ENCODE measurements around the gene TWSG1. TPM values are rescaled to one million over a fixed set of nuclear protein-coding genes. Genes with fewer than 3 reads are reported as not detected.
A peak's percentile ranks its signal among the peaks of the same experiment; 100 is the strongest.

The TWSG1 gene
- 16.7 and 22.0 TPM in 2 replicates for total RNA-seq (2014; rRNA removed; shearing (Covaris generic))
- polyA plus RNA-seq (2014; cell fraction: nucleus; rRNA removed), result 12.2 and 15.3 TPM in 2 replicates

DNA sequence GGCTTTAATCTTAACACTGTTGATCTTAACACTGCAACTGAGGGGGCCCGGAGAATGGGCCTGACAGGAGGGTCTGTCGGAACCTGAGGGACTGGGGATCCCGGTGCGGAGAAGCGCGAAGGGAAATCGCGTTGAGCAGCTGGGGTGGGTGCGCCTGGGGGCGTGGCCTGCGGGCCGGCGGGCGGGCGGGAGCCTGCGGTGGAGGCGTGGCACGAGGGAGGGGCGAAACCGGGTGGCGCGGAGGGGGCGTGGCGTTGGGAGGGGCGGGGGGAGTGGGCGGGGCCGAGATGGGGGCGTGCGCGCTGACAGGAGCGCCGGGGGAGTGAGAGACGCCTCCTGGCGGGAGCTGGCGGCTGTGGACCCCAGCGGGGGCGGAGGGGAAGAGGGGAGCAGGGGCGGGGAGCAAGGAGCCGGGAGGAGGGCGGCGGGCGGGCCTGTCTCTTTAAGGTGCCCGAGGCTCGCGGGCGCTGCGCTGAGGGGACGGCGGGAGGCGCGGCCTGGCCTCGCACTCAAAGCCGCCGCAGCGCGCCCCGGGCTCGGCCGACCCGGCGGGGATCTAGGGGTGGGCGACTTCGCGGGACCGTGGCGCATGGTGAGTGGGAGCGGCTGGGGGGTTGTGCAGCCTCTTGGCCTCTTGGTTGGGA, at the start of gene TWSG1:
Gene TWSG1, plus strand, starts transcription at position 445 of the 644 bp plus-strand sequence. CDS start 2,457 bp downstream, outside the sequence.
- DNase-seq (ENCODE audit: extremely low read depth, low read depth), result peak; percentile 85

DNA sequence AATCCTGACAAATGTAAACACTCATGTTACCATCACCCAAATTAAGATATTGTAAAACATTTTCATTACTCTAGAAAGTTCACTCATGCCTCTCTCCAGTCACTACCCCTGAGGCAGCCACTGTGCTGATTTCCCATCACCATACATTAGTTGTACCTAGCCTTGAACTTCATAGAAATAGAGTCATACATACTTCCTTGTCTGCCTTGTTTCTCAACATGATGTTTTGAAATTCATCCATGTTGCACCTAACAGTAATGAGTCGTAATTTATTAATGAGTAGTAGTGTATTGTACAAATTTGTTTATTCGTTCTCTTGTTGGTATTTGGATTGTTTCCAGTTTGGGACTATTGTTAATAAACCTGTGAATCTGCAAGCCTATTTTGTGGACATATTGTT, 49.0 kb upstream of the TWSG1 start:
- DNase-seq (ENCODE audit: extremely low read depth, low read depth), result no peak

DNA sequence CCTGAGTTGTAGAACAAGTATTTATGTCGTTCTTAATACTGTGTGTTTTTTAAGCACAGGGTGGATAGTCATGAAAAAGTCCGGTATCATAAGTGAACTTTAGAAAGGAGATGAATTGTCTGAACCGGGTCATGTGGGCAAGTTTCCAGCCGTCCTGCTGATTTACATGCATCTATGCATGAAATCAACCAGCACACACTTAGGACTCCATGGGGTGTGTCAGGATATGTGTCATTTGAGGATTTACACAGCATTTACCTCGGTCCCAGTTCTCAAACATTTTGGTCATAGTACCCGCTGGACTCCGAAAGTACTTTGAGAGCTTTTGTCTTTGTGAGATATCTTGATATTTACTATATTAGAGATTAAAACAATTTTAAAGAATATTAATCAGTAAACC, 47.5 kb upstream of the TWSG1 start:
- no peak for DNase-seq (ENCODE audit: extremely low read depth, low read depth)

DNA sequence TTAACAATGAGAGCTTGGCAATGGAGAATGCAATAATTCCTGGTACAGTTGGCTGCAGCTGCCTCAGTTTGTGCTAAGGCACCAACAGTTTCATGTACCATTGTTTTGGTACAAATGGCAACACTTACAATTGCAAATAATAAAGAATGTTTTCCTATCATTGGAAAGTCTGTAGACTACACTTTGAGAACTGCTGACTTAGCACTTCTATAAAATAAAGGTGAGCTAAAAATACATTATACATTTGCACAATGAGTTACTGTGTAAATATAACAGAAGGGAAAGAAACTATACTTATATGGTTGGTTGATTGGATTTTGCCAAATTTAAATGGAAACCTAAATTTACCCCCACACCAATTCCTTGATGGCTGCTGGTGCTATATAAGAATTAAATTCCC, 44.9 kb upstream of the TWSG1 start:
- no peak for DNase-seq (ENCODE audit: extremely low read depth, low read depth)

DNA sequence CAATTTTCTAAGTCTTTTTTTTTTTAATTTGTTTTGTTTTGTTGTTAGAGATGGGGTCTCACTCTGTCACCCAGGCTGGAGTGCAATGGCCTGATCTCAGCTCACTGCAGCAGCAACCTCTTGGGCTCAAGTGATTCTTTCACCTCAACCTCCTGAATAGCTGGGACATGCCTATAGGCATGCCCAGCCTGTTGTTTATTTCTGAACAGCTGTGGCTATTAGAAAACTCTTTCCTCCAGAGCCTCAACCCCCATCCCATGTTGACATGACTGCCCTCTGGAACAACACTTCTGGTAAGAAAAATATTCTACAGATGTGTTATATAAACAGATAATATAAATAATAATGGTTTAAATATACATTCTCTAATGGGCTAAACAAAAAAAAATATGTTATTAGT, 44.4 kb upstream of the TWSG1 start:
- DNase-seq (ENCODE audit: extremely low read depth, low read depth), result no peak

DNA sequence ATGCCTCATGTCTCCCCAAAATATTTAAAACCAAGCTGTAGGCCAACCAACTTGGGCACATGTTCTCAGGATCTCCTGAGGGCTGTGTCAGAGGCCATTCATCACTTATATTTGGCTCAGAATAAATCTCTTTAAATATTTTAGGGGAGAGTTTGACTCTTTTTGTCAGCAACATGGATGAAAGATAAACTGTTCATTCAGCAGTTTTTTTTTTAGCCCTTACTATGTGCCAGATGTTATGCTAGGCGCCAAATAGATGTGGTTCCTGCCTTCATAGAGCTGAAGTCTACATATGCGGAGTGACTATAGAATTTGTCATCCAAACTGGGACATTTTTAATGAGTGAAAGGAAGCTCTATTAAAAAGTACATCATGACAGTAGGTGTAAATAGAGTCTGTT, 42.5 kb upstream of the TWSG1 start:
- DNase-seq (ENCODE audit: extremely low read depth, low read depth), result no peak

DNA sequence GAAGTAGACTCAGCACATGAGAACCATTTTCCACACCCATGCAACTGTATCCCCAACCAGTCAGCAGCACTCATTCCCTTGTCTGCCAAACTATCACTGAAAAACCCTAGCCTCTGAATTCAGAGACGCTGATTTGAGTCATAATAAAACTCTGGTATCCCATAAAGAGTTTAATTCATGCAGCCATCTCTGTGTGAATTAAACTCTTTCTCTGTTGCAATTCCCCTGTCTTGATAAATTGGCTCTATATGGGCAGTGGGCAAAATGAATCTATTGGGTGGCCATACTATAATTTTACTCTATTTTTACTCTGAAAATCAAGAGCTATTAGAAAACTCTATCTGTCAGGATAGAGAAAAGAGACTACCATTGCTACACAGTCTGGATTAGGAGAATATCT, 40.6 kb upstream of the TWSG1 start:
- DNase-seq (ENCODE audit: extremely low read depth, low read depth), result no peak

DNA sequence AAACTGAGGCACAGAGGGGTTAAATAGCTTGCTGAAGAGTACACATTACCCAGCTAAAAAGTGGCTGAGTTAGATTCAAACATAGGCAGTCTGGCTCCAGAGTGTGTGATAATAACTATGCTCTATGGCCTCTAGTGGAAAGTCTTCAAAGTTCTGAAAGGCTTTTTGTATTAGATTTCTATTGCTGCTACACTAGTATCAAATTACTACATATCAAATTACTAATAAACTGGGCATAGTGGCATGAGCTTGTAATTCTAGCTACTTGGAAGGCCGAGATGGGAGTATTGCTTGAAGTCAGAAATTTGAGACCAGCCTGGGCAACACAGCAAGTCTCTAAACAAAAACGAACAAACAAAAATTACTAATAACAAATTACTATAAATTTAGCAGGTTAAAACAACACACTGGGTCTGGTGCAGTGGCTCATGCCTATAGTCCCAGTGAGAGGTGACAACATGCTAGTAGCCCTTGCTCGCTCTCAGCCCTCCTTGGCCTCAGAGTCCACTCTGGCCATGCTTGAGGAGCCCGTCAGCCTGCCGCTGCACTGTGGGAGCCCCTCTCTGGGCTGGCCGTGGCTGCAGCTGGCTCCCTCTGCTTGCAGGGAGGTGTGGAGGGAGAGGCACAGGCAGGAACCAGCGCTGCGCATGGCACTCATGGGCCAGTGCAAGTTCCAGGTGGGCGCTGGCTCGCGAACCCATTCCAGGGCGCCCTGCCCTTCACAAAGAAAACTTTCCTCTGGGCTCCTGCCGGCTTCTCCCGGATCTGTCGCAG, 38.2 kb upstream of the TWSG1 start:
- DNase-seq (ENCODE audit: extremely low read depth, low read depth), result no peak

DNA sequence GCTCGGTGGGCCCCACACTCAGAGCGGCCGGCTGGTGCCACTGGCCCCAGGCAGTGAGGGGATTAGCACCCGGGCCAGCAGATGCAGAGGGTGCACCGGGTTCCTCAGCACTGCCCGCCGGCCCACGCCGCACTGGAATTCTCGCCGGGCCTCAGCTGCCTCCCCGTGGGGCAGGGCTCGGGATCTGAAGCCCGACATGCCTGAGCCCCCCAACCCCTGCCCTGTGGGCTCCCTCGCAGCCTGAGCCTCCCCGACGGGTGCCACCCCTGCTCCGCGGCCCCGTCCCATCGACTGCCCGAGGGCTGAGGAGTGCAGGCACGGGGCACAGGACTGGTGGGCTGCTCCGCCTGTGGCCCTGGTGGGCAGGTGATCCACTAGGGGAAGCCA, 37.6 kb upstream of the TWSG1 start:
- no peak for DNase-seq (ENCODE audit: extremely low read depth, low read depth)

DNA sequence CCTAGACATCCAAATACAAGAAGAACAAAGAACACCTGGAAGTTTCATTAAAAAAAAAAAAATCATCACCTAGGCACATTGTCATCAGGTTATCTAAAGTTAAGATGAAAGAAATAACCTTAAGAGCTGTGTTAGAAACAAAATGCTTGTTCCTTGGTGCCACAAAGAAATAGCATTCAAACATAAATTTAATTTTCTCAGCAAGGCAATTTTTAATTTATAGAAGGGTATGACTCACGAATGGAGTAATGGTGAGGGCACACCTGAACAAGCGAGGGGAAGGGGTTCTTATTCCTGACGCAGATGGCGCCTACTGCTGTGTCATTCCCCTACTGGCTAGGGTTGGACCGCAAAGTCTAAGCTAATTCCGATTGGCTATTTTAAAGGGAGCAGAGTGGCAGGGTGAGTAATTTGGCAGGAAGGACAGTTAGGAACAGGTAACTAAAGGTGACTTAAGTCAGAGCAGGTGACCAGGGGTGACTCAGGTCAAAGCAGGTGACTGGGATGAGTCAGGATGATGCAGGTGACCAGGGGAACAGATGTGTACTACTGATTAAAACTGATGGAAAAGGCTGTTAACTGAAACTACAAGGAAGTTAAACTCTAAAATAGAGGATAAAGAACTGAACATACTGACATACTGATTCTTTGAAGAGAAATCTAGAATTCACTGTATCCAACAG, 30.0 kb upstream of the TWSG1 start:
- DNase-seq (ENCODE audit: extremely low read depth, low read depth), result no peak

DNA sequence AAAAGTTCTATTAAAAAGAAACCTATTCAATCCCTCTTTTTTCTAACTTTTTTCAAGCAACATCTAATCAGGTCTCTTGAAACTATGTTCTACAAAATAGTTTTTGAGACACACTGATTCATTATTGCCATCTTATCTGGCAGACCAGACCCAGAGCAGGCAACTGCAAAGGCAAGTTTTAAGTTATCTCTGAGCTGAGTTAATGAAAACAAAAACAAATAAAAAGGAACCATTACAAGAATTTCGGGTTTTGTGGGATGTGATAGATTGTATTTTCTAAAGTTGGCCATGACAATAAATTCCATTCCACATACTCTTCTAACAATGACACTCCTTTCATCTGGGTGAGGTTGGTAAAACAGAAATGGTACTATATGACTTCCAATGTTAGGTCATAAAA, 15.2 kb upstream of the TWSG1 start:
- DNase-seq (ENCODE audit: extremely low read depth, low read depth), result no peak

DNA sequence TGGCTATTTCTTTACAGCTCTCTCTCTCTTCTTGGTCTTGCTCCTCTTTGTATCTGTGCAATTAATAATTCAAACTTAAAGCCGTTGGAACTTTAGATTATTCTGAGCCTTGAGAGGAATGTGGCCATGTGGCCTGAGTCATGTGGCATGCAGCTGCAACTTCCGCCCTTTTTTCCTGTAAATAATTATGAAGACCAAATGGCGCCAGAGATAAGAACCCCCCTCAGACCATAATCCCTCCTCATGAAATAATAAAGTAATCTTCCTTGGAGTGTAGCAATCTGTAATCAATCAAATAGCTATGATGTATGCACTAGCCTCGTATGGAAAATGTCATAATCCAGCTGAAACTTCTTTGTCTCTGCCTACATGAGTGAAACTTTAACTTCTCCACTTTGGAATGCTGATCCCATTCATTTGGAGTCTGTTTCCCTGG, 13.5 kb upstream of the TWSG1 start:
- DNase-seq (ENCODE audit: extremely low read depth, low read depth), result no peak

DNA sequence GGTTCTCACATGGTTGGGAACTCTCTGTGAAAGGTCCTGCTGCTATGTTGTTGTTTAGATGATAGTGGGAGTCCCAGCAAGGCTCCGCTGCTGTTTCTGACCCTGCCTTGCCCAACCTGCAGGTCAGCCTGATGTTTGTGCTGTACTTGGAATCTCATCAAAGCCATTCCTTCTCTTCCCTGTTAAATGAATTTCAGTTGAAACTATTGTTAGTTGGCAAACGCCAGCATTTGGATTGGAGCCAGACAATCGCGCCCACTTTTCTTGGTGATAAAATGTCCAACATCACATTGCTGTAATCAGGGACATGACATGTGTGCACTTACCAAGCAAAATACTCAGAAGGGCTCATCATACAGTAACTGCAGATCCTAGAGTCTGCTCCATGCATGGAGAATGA, 12.8 kb upstream of the TWSG1 start:
- DNase-seq (ENCODE audit: extremely low read depth, low read depth), result no peak

DNA sequence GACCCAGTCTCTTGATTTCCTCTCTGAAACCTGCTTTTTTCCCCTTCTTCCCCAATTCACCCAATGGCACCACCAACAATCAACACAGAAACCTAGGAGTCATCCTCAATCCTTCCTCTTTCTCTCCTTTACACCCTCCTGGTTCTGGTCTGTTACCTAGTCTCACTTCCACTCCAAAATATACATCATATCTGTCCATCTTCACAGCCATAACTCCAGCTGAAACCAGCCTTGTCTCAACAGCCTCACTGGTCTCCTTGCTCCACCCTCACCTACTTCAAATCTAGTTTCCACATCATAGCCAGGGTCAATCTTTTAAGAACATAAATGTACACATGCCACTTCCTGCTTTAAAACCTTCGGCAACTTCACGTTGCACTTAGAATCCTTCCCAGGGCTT, 11.8 kb upstream of the TWSG1 start:
- no peak for DNase-seq (ENCODE audit: extremely low read depth, low read depth)

DNA sequence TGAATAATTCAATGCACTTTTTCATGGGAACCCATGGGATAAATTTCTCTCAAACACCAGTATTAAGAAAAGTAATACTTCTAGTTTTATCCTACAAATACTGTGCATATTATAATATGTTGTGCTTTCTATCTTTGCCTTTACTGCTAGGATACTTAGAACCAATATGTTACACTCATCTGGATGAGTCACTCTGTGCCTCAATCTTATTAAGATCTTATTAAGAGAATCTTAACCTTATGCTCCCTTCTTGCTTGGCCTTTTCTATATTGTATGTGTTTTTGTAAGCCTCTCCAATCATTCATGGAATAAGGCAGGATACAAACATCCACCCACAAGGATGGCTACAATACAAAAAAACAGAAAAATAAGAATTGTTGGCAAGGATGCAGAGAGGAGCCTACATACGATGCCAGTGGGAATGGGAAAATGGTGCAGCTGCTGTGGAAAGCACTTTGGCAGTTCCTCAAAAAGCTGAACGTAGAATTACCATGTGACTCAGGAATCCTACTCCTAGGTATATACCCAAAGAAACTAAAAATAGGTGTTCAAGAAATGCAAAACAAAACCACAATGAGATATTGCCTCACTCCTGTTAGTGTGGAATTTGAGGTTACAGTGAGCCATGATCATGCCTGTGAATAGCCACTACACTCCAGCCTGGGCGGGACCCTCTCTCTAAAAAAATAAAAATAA, 10.7 kb upstream of the TWSG1 start:
- no peak for DNase-seq (ENCODE audit: extremely low read depth, low read depth)

DNA sequence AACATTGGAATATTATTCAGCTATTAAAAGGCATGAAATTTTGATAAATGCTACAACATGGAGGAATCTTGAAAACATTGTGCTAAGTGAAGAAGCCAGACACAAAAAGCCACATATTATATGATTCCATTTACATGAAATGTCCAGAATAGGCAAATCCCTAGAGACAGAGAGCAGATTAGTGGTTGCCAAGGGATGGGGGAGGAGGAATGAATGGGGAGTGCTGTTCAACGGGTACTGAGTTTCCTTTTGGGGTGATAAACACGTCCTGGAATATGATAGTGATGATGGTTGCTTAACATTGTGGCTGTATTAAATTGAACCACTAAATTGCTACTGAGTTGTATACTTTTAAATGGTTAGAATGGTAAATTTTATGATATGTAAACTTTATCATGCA, 8.9 kb upstream of the TWSG1 start:
- no peak for DNase-seq (ENCODE audit: extremely low read depth, low read depth)

DNA sequence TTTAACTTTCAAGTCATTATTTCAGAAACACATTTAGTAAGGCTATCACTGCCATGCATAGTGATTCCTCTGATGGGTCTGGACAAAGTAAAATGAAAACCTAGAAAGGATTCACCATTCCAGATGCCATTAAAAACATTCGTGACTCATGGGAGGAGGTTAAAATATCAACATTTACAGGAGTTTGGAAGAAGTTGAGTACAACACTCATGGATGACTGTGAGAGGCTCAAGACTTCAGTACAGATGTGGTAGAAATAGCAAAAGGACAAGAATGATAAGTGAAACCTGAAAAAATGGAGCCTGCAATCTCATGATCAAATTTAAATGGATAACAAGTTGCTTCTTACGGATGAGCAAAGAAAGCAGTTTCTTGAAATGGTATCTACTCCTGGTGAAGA, 5.8 kb upstream of the TWSG1 start:
- no peak for DNase-seq (ENCODE audit: extremely low read depth, low read depth)

DNA sequence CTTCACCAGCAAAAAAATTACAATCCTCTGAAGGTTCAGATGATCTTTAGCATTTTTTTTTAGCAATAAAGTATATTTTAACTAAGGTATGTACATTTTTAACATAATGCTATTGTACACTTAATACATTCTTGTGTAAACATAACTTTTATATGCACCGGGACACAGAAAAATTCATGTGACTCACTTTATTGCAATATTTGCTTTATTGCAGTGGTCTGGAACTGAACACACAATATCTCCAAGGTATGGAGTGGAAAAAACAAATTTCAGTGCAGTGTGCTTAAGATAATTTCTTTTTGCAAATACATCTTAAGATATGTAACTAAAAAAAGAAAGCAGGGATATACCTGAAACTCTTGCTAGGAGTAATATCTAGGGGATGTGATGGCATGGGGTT, 5.1 kb upstream of the TWSG1 start:
- no peak for DNase-seq (ENCODE audit: extremely low read depth, low read depth)

DNA sequence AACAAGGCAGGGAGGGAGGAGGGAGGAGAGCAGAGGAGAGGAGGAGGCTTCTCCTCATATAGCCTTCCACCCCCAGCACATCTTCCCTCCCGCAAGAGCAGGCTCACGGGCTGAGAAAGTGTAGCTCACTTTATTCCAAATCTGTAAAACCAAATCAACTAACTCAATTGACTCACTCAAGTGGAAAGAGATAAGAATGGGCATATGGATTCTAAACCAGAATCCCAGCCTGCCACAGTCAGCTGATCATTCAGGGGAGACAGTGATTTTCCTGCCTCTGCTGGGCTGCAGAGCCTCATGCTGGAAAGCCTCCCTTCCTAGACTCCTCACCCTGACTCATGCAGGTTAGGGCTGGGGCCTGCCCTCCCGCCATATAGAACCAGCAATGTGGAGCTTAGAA, 4.2 kb upstream of the TWSG1 start:
- no peak for DNase-seq (ENCODE audit: extremely low read depth, low read depth)

DNA sequence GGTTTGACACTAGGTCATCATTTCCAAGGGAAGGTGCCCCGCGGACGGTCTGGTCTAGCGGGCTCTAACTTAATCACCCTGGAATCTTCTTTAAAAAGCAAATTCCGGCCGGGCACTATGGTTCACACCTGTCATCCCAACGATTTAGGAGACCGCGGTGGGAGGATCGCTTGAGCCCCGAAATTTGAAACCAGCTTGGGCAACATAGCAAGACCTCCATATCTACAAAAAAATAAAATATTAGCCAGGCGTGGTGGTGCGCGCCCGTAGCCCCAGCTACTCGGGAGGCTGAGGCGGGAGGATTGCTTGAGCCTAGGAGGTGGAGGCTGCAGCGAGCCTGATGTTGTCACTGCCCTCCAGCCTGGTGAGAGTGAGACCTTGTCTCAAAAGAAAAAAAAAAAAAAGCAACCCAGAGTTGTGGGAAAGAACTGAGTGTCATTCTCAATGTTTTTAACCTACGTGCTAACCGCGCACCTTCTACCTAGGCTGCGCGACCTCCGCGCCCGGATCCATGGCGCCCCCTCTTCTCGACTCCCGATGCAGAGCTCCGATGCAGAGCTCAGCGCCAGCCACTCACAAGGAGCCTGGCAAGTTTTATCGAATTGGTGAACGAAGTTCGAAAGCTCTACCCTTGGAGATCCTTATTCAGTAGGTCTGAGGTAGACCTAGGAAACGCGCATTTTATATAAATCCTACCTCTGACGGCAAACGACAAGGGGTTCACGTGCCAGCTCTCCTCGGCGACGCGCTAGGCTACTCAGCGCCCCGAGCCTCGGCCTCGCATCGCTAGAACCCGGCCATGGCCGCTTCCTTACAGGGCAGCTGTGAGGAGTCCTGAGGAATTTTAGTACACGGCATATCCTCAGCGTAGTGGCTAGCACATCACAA, 888 bp upstream of the TWSG1 start:
- DNase-seq (ENCODE audit: extremely low read depth, low read depth), result no peak

Measured in NCI-H460 (cell line).